Mammary epithelial cell (primary cell): ENCODE data around the gene CRYAB.

Source experiments
- CTCF ChIP-seq, 2 donors: IDR thresholded peaks in 1 of 2; conservative IDR thresholded peaks in 1 of 2; 2 replicates each; pipeline ENCODE4 v1.5.1; 2011 to 2012; ENCODE audit warnings: inconsistent platforms in 2 of 2, low read length in 2 of 2, mild to moderate bottlenecking in 2 of 2, control low read depth in 1 of 2, low read depth in 1 of 2; ENCODE audit not compliant: insufficient read depth in 1 of 2; ENCODE audit errors: extremely low read depth in 1 of 2
- EZH2 ChIP-seq: IDR thresholded peaks from 2 replicates; pipeline ENCODE4 v1.6.1; 2012; ENCODE audit warnings: low read length, inconsistent platforms, borderline replicate concordance

- TF ChIP-seq CTCF (conservative IDR thresholded peaks at IDR 0.05 in 1 of 2, IDR thresholded peaks at IDR 0.05 in 1 of 2; ENCODE audit: extremely low read depth in 1 of 2, insufficient read depth in 1 of 2, low read depth in 1 of 2, low read length in 2 of 2) (peak; percentile 5 to 24), EZH2 (no peak)
Observed at GRCh38 chr11:111878385-111878848, 33.2 kb downstream of the CRYAB start.
